HG03571 (cell line): Measurements from ENCODE around the gene TENM4.

Experiments
- ATAC-seq: cut with Tn5 transposase; IDR thresholded peaks from one replicate; pipeline ENCODE4 v1.9.1; 2021; ENCODE audit not compliant: unreplicated experiment

The TENM4 gene

GRCh38 chr11:79039122-79039521 lies 401.7 kb downstream of the TENM4 start:
- no peak for ATAC-seq

GRCh38 chr11:79035881-79036280 lies 404.9 kb downstream of the TENM4 start:
- no peak for ATAC-seq

- ATAC-seq = no peak
Measured at GRCh38 chr11:79033833-79034232, 407.0 kb downstream of the TENM4 start.

- no peak for ATAC-seq
Measured at GRCh38 chr11:79030448-79030847, 410.4 kb downstream of the TENM4 start.

GRCh38 chr11:79028225-79028624 lies 412.6 kb downstream of the TENM4 start:
- no peak for ATAC-seq

- ATAC-seq = peak; percentile 70
Measured at GRCh38 chr11:79026803-79027445, 413.9 kb downstream of the TENM4 start.

- no peak for ATAC-seq
Measured at GRCh38 chr11:79025622-79026021, 415.2 kb downstream of the TENM4 start.

GRCh38 chr11:79025097-79025496 lies 415.7 kb downstream of the TENM4 start:
- no peak for ATAC-seq

GRCh38 chr11:79022265-79022664 lies 418.6 kb downstream of the TENM4 start:
- ATAC-seq = no peak

- ATAC-seq = no peak
Measured at GRCh38 chr11:79021601-79022000, 419.2 kb downstream of the TENM4 start.

GRCh38 chr11:79019975-79020374 lies 420.9 kb downstream of the TENM4 start:
- no peak for ATAC-seq

- no peak for ATAC-seq
Measured at GRCh38 chr11:79019277-79019676, 421.6 kb downstream of the TENM4 start.

- ATAC-seq = no peak
Measured at GRCh38 chr11:79018371-79018849, 422.4 kb downstream of the TENM4 start.

- no peak for ATAC-seq
Measured at GRCh38 chr11:79017811-79018210, 423.0 kb downstream of the TENM4 start.

- ATAC-seq = no peak
Measured at GRCh38 chr11:79013509-79013908, 427.3 kb downstream of the TENM4 start.

GRCh38 chr11:79011357-79011756 lies 429.5 kb downstream of the TENM4 start:
- no peak for ATAC-seq

- ATAC-seq = no peak
Measured at GRCh38 chr11:79007771-79008402, 432.9 kb downstream of the TENM4 start.

GRCh38 chr11:79006854-79007253 lies 434.0 kb downstream of the TENM4 start:
- no peak for ATAC-seq

GRCh38 chr11:78996007-78996406 lies 444.8 kb downstream of the TENM4 start:
- no peak for ATAC-seq

- no peak for ATAC-seq
Measured at GRCh38 chr11:78995171-78995570, 445.7 kb downstream of the TENM4 start.

GRCh38 chr11:78993802-78994430 lies 446.9 kb downstream of the TENM4 start:
- no peak for ATAC-seq

- no peak for ATAC-seq
Measured at GRCh38 chr11:78991681-78992080, 449.1 kb downstream of the TENM4 start.
